ENCODE data around the gene TBC1D32. TPM values are rescaled to one million over a fixed set of nuclear protein-coding genes. Genes with fewer than 3 reads are reported as not detected.
"Not testable (repeated sequence)": the region's sequence is repeated elsewhere in the genome, so short reads cannot be mapped to it uniquely, and the experiment has no call there.

Gene TBC1D32
- total RNA-seq, 5 donors from 2014 or later (not counting 1 experiment from before 2014, with no cell fraction given): 8.2 to 20.2 (median 10.7) TPM

GRCh38 chr6:121187833-121188200 lies 146.5 kb downstream of the TBC1D32 start:
- CTCF ChIA-PET: no interaction called here

DNA sequence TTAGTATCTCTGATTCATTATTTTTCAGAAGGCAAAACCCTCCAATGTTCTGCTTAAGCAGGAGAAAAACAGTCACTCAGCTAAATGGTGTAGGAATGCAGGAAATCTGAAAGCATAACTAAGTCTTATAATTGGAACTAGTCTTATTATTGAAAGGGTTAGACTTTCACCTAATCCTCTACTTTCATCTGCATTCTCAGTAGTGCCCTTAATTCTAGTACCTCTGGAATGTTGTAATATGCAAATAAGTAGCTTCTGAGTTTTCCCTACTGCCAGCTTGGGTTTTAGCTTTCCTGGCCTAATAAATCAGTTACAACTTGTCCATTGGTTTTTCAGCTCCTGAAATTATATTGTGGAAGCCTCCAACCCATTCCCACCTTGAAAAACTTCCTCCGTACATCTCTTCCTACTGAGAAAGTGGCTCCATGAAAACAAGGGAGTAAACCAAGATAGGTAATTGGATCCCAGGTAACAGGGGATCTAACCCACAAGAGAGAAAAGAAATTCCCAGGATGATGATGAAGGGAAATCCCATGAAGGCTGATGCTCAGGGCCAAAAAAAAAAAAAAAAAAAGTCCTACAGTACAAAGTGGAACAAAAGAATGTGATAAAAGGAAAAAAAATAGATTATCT lies 147.0 kb downstream of the TBC1D32 start:
- no CpG with 5 or more reads among the region's 1 CpG for WGBS (ENCODE audit: insufficient coverage)
- POLR2A ChIA-PET: interaction anchor here in 1 of 2 donors (0.7 kb wide), 1 partner anchor 1930 kb away, joined by 3 read pairs; no protein-coding TSS in a partner anchor
- H3K27me3 ChIP-seq (replicated peaks in 1 of 2; ENCODE audit: control insufficient read depth in 2 of 2, extremely low read depth in 1 of 2, insufficient read depth in 2 of 2, low read length in 1 of 2): no peaks in the 10 kb centered on the region
- Mint-ChIP-seq H3K36me3 (peaks cover 20% of the 10 kb centered on the region), H3K9me3 (no peaks in the 10 kb centered on the region), H3K4me1 (no peaks in the 10 kb centered on the region), H3K27ac (no peak overlapping the region), H3K4me3 (no peak overlapping the region), H3K27me3 (no peaks in the 10 kb centered on the region)
- H3K9me3 ChIP-seq: no peaks in the 10 kb centered on the region
- no peak overlapping the region for H3K27ac ChIP-seq (ENCODE audit: low read length)
- H3K4me3 ChIP-seq (ENCODE audit: control insufficient read depth in 1 of 2, extremely low read depth in 1 of 2, low read length in 1 of 2): no peak overlapping the region
- CTCF ChIA-PET: no interaction called here
- DNase-seq (no peak), ATAC-seq (replicated peaks in 1 of 4) (no peak)
- H3K36me3 ChIP-seq (ENCODE audit: control insufficient read depth in 2 of 2, extremely low read depth in 1 of 2, insufficient read depth in 1 of 2, low read length in 1 of 2): no peaks in the 10 kb centered on the region
- H3K4me1 ChIP-seq (ENCODE audit: control insufficient read depth in 1 of 2, extremely low read depth in 1 of 2, insufficient read depth in 2 of 2, low read length in 2 of 2): no peaks in the 10 kb centered on the region

More at GRCh38 chr6:121187833-121188200, 146.5 kb downstream of the TBC1D32 start:
- Mint-ChIP-seq H3K36me3 (peaks cover 23% of the 10 kb centered on the region), H3K4me1 (no peaks in the 10 kb centered on the region), H3K27me3 (no peaks in the 10 kb centered on the region), H3K9me3 (no peaks in the 10 kb centered on the region), H3K27ac (no peak overlapping the region), H3K4me3 (no peak overlapping the region)
- Histone ChIP-seq H3K36me3 (ENCODE audit: control insufficient read depth in 2 of 2, extremely low read depth in 1 of 2, insufficient read depth in 1 of 2, low read length in 1 of 2) (no peaks in the 10 kb centered on the region), H3K27ac (ENCODE audit: low read length) (no peak overlapping the region), H3K4me1 (ENCODE audit: control insufficient read depth in 1 of 2, extremely low read depth in 1 of 2, insufficient read depth in 2 of 2, low read length in 2 of 2) (no peaks in the 10 kb centered on the region), H3K9me3 (no peaks in the 10 kb centered on the region), H3K4me3 (ENCODE audit: control insufficient read depth in 1 of 2, extremely low read depth in 1 of 2, low read length in 1 of 2) (no peak overlapping the region), H3K27me3 (replicated peaks in 1 of 2; ENCODE audit: control insufficient read depth in 2 of 2, extremely low read depth in 1 of 2, insufficient read depth in 2 of 2, low read length in 1 of 2) (no peaks in the 10 kb centered on the region)
- no peak for DNase-seq
- no CpG with 5 or more reads among the region's 1 CpG for WGBS (ENCODE audit: insufficient coverage)
- ATAC-seq (replicated peaks in 1 of 4): no peak
- POLR2A ChIA-PET: no interaction called here

- ChIA-PET POLR2A (interaction anchor here in 1 of 2 donors (0.6 kb wide), 1 partner anchor 247 kb away, joined by 3 read pairs; no protein-coding TSS in a partner anchor), CTCF (no interaction called here)
- peaks cover 5 to 14% (median 8%) of the 10 kb centered on the region in 3 donors for H3K9me3 Mint-ChIP-seq
- no peaks in the 10 kb centered on the region for H3K4me1 ChIP-seq (ENCODE audit: control insufficient read depth in 1 of 2, extremely low read depth in 1 of 2, insufficient read depth in 2 of 2, low read length in 2 of 2)
- H3K27ac Mint-ChIP-seq: no peak overlapping the region
- ATAC-seq (replicated peaks in 1 of 4) (no peak), DNase-seq (no peak)
- no peaks in the 10 kb centered on the region for H3K27me3 ChIP-seq (replicated peaks in 1 of 2; ENCODE audit: control insufficient read depth in 2 of 2, extremely low read depth in 1 of 2, insufficient read depth in 2 of 2, low read length in 1 of 2)
- H3K9me3 ChIP-seq: no peaks in the 10 kb centered on the region
- no peak overlapping the region for H3K4me3 ChIP-seq (ENCODE audit: control insufficient read depth in 1 of 2, extremely low read depth in 1 of 2, low read length in 1 of 2)
- H3K4me3 Mint-ChIP-seq: no peak overlapping the region
- no peak overlapping the region for H3K27ac ChIP-seq (ENCODE audit: low read length)
- peaks cover 36% of the 10 kb centered on the region for H3K36me3 Mint-ChIP-seq
- no peaks in the 10 kb centered on the region for H3K4me1 Mint-ChIP-seq
- H3K27me3 Mint-ChIP-seq: no peaks in the 10 kb centered on the region
- H3K36me3 ChIP-seq (ENCODE audit: control insufficient read depth in 2 of 2, extremely low read depth in 1 of 2, insufficient read depth in 1 of 2, low read length in 1 of 2): no peaks in the 10 kb centered on the region
- no CpG with 5 or more reads among the region's 1 CpG for WGBS (ENCODE audit: insufficient coverage)
These were observed 150.5 kb downstream of the TBC1D32 start for GRCh38 chr6:121183742-121184141.

GRCh38 chr6:121175827-121176226 lies 158.5 kb downstream of the TBC1D32 start:
- Histone ChIP-seq H3K36me3 (ENCODE audit: control insufficient read depth in 2 of 2, extremely low read depth in 1 of 2, insufficient read depth in 1 of 2, low read length in 1 of 2) (peaks cover 0 to 4% of the 10 kb centered on the region in 2 donors), H3K9me3 (peaks cover 3% of the 10 kb centered on the region), H3K4me3 (ENCODE audit: control insufficient read depth in 1 of 2, extremely low read depth in 1 of 2, low read length in 1 of 2) (no peak overlapping the region), H3K27me3 (replicated peaks in 1 of 2; ENCODE audit: control insufficient read depth in 2 of 2, extremely low read depth in 1 of 2, insufficient read depth in 2 of 2, low read length in 1 of 2) (no peaks in the 10 kb centered on the region), H3K27ac (ENCODE audit: low read length) (no peak overlapping the region), H3K4me1 (ENCODE audit: control insufficient read depth in 1 of 2, extremely low read depth in 1 of 2, insufficient read depth in 2 of 2, low read length in 2 of 2) (no peaks in the 10 kb centered on the region)
- DNase-seq: no peak
- no peaks in the 10 kb centered on the region for H3K27me3 Mint-ChIP-seq
- ChIA-PET POLR2A (no interaction called here), CTCF (no interaction called here)
- no peak overlapping the region for H3K4me3 Mint-ChIP-seq
- WGBS (ENCODE audit: insufficient coverage): 75% methylated on average over 1 of the region's 3 CpGs
- ATAC-seq (replicated peaks in 1 of 4): no peak
- peaks cover 5 to 9% (median 5%) of the 10 kb centered on the region in 3 donors for H3K9me3 Mint-ChIP-seq
- H3K36me3 Mint-ChIP-seq: peaks cover 48% of the 10 kb centered on the region
- no peaks in the 10 kb centered on the region for H3K4me1 Mint-ChIP-seq
- no peak overlapping the region for H3K27ac Mint-ChIP-seq

GRCh38 chr6:121172451-121172850 lies 161.8 kb downstream of the TBC1D32 start:
- H3K4me1 Mint-ChIP-seq; H3K27me3 Mint-ChIP-seq; CTCF ChIA-PET; H3K27ac Mint-ChIP-seq; H3K36me3 ChIP-seq (ENCODE audit: control insufficient read depth in 2 of 2, extremely low read depth in 1 of 2, insufficient read depth in 1 of 2, low read length in 1 of 2); H3K9me3 Mint-ChIP-seq; ATAC-seq (replicated peaks in 1 of 4); H3K27me3 ChIP-seq (replicated peaks in 1 of 2; ENCODE audit: control insufficient read depth in 2 of 2, extremely low read depth in 1 of 2, insufficient read depth in 2 of 2, low read length in 1 of 2); H3K4me3 ChIP-seq (ENCODE audit: control insufficient read depth in 1 of 2, extremely low read depth in 1 of 2, low read length in 1 of 2); POLR2A ChIA-PET; H3K4me1 ChIP-seq (ENCODE audit: control insufficient read depth in 1 of 2, extremely low read depth in 1 of 2, insufficient read depth in 2 of 2, low read length in 2 of 2); DNase-seq; H3K4me3 Mint-ChIP-seq; H3K9me3 ChIP-seq; H3K27ac ChIP-seq (ENCODE audit: low read length): not testable (repeated sequence)
- peaks cover 37% of the 10 kb centered on the region for H3K36me3 Mint-ChIP-seq
- no CpG with 5 or more reads among the region's 1 CpG for WGBS (ENCODE audit: insufficient coverage)

DNA sequence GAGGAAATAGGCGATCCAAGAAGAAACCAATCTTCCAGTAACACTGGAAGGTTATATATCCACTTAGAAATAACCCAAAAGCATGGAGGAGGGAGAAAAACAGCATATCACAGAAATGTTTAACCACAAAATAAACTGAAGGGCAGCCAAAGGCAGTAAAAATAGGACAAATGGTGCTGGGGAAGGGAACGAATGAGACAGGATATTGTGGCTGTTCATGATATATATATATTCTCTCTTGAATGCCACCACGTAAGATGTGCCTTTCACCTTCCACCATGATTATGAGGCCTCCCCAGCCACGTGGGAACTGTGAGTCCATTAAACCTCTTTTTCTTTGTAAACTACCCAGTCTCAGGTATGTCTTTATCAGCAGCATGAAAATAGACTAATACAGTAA lies 162.4 kb downstream of the TBC1D32 start:
- no peaks in the 10 kb centered on the region for H3K4me1 ChIP-seq (ENCODE audit: control insufficient read depth in 1 of 2, extremely low read depth in 1 of 2, insufficient read depth in 2 of 2, low read length in 2 of 2)
- DNase-seq: no peak
- no peak for ATAC-seq (replicated peaks in 1 of 4)
- H3K36me3 Mint-ChIP-seq: peaks cover 31% of the 10 kb centered on the region
- no peaks in the 10 kb centered on the region for H3K9me3 ChIP-seq
- CTCF ChIA-PET: no interaction called here
- no peak overlapping the region for H3K27ac ChIP-seq (ENCODE audit: low read length)
- no peaks in the 10 kb centered on the region for H3K9me3 Mint-ChIP-seq
- no peaks in the 10 kb centered on the region for H3K36me3 ChIP-seq (ENCODE audit: control insufficient read depth in 2 of 2, extremely low read depth in 1 of 2, insufficient read depth in 1 of 2, low read length in 1 of 2)
- H3K27me3 ChIP-seq (replicated peaks in 1 of 2; ENCODE audit: control insufficient read depth in 2 of 2, extremely low read depth in 1 of 2, insufficient read depth in 2 of 2, low read length in 1 of 2): no peaks in the 10 kb centered on the region
- H3K4me1 Mint-ChIP-seq: no peaks in the 10 kb centered on the region
- no peak overlapping the region for H3K4me3 Mint-ChIP-seq
- no peak overlapping the region for H3K4me3 ChIP-seq (ENCODE audit: control insufficient read depth in 1 of 2, extremely low read depth in 1 of 2, low read length in 1 of 2)
- POLR2A ChIA-PET: no interaction called here
- WGBS (ENCODE audit: insufficient coverage): no CpG with 5 or more reads among the region's 4 CpGs
- no peak overlapping the region for H3K27ac Mint-ChIP-seq
- H3K27me3 Mint-ChIP-seq: no peaks in the 10 kb centered on the region

- Histone ChIP-seq H3K27ac (ENCODE audit: low read length) (no peak overlapping the region), H3K36me3 (ENCODE audit: control insufficient read depth in 2 of 2, extremely low read depth in 1 of 2, insufficient read depth in 1 of 2, low read length in 1 of 2) (peaks cover 0 to 12% of the 10 kb centered on the region in 2 donors), H3K4me1 (ENCODE audit: control insufficient read depth in 1 of 2, extremely low read depth in 1 of 2, insufficient read depth in 2 of 2, low read length in 2 of 2) (no peaks in the 10 kb centered on the region), H3K4me3 (ENCODE audit: control insufficient read depth in 1 of 2, extremely low read depth in 1 of 2, low read length in 1 of 2) (no peak overlapping the region), H3K27me3 (replicated peaks in 1 of 2; ENCODE audit: control insufficient read depth in 2 of 2, extremely low read depth in 1 of 2, insufficient read depth in 2 of 2, low read length in 1 of 2) (no peaks in the 10 kb centered on the region), H3K9me3 (no peaks in the 10 kb centered on the region)
- Mint-ChIP-seq H3K9me3 (peaks cover 16 to 25% (median 24%) of the 10 kb centered on the region in 3 donors), H3K4me3 (no peak overlapping the region), H3K27me3 (no peaks in the 10 kb centered on the region), H3K4me1 (no peaks in the 10 kb centered on the region), H3K27ac (no peak overlapping the region), H3K36me3 (peaks cover 53% of the 10 kb centered on the region)
- ChIA-PET CTCF (no interaction called here), POLR2A (no interaction called here)
- ATAC-seq (replicated peaks in 1 of 4): no peak
- DNase-seq: no peak
These were observed 172.4 kb downstream of the TBC1D32 start for GRCh38 chr6:121161886-121162285.

All from T-cell (primary cell).